ENCODE measurements around the gene MAD1L1.

The MAD1L1 gene

GRCh38 chr7:1807821-1808600 is 424.7 kb downstream of the MAD1L1 start:
- TF ChIP-seq CTCF (IDR thresholded peaks at IDR 0.05; ENCODE audit: borderline replicate concordance, insufficient read depth, low read depth, low read length) = no peak
- H3K4me3 ChIP-seq (ENCODE audit: low read depth, low read length) = no peak overlapping the region

- TF ChIP-seq CTCF (IDR thresholded peaks at IDR 0.05; ENCODE audit: borderline replicate concordance, insufficient read depth, low read depth, low read length) = no peak
- no peak overlapping the region for H3K4me3 ChIP-seq (ENCODE audit: low read depth, low read length)
These were observed 426.4 kb downstream of the MAD1L1 start for GRCh38 chr7:1806354-1806753.

DNA sequence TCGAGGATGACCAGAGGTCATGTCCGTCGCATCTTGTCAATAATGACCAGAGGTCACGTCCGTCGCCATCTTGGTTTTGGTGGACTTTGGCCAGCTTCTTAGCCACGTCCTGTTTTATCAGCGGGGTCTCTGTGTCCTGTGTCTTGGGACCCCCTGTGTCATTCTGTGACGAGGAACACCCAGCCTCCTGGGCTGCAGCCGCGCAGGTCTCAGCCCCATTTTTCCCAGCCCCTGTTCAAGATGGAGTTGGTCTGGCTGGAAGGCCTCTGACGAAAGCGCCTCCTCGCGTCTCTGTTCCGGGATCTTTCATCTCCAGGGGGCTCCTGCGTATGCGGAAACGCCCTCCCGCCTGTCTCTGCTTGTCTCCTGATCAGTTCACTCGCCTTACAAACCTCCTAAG is 428.4 kb downstream of the MAD1L1 start:
- no peak overlapping the region for H3K4me3 ChIP-seq (ENCODE audit: low read depth, low read length)
- TF ChIP-seq CTCF (IDR thresholded peaks at IDR 0.05; ENCODE audit: borderline replicate concordance, insufficient read depth, low read depth, low read length) = no peak

- no peak overlapping the region for H3K4me3 ChIP-seq (ENCODE audit: low read depth, low read length)
- TF ChIP-seq CTCF (IDR thresholded peaks at IDR 0.05; ENCODE audit: borderline replicate concordance, insufficient read depth, low read depth, low read length) = no peak
These were observed 429.8 kb downstream of the MAD1L1 start for GRCh38 chr7:1802899-1803298.

GRCh38 chr7:1800902-1801301 is 431.8 kb downstream of the MAD1L1 start:
- H3K4me3 ChIP-seq (ENCODE audit: low read depth, low read length) = no peak overlapping the region
- TF ChIP-seq CTCF (IDR thresholded peaks at IDR 0.05; ENCODE audit: borderline replicate concordance, insufficient read depth, low read depth, low read length) = no peak

GRCh38 chr7:1798191-1798590 is 434.6 kb downstream of the MAD1L1 start:
- H3K4me3 ChIP-seq (ENCODE audit: low read depth, low read length) = no peak overlapping the region
- no peak for TF ChIP-seq CTCF (IDR thresholded peaks at IDR 0.05; ENCODE audit: borderline replicate concordance, insufficient read depth, low read depth, low read length)

DNA sequence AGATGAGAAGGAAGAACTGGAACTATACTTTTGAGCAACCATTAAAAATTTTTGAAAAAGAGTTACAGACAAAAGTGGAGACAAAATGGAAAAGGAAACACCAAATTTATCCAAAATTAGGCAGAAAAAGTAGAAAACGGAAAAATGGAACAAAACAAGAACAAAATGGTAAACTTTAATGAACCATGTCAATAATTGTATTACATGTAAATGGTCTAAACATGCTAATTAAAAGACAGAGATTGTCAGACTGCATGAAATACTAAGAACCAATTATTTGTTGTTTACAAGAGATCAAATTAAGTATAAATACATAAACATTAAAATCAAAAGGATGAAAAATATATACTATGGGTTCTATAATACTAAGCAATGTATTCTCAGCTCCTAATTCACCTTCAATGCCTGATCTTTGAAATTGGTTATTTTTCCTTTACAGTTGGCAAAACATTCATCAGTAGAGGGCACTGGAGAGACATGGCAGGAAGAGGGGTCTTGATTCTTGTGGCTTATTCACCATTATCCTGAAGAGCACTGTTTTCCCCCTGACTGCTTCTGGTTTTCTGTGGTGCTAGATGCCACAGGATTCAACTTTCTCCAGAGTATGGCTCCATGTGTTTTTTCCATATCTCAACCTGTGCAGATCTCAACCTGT is 437.7 kb downstream of the MAD1L1 start:
- 0 out of 2 replicates have a peak, but pooled peaks have one; percentile 12 for TF ChIP-seq CTCF (IDR thresholded peaks at IDR 0.05; ENCODE audit: borderline replicate concordance, insufficient read depth, low read depth, low read length)
- H3K4me3 ChIP-seq (ENCODE audit: low read depth, low read length) = no peak overlapping the region
